Skin epidermis (tissue), 12 donors: ENCODE data around the gene MED15.
"Not testable (repeated sequence)": the region's sequence is repeated elsewhere in the genome, so short reads cannot be mapped to it uniquely, and the experiment has no call there.

Experiments
- H3K27ac ChIP-seq, 21 experiments: fragments of 200-600 bp; sonication (generic) in 11 of 21; one replicate each; pipeline ENCODE4 v1.5.0; 2020; ENCODE audit warnings: mild to moderate bottlenecking in 3 of 21, inconsistent platforms in 2 of 21, moderate library complexity in 2 of 21
- H3K4me3 ChIP-seq, 7 experiments: fragments of 200-600 bp; sonication (generic) in 2 of 7; one replicate each; pipeline ENCODE4 v1.5.0; 2020; ENCODE audit warnings: inconsistent platforms in 2 of 7, mild to moderate bottlenecking in 2 of 7, moderate library complexity in 1 of 7

MED15 gene

DNA sequence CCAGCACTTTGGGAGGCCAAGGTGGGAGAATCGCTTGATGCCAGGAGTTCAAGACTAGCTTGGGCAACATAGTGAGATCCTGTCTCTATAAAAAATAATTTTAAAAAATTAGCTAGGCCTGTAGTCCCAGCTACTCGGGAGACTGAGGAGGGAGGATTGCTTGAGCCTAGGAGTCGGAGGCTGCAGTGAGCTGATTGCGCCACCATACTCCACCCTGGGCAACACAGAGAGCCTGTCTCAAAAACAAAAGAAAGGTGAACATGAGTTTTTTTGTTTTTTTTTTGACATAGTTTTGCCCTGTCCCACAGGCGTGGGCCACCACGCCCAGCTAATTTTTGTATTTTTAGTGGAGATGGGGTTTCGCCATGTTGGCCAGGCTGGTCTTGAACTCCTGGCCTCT, 17.6 kb downstream of the MED15 start:
- no peak overlapping the region for H3K4me3 ChIP-seq
- peak overlapping the region in 4 of 21 experiments; percentile 0 to 69 (median 27) for H3K27ac ChIP-seq

GRCh38 chr22:20526305-20526627, 18.9 kb downstream of the MED15 start:
- Histone ChIP-seq H3K27ac (peak overlapping the region in 10 of 21 experiments; percentile 4 to 76 (median 58)), H3K4me3 (no peak overlapping the region)

GRCh38 chr22:20526628-20527355, 19.4 kb downstream of the MED15 start:
- Histone ChIP-seq H3K4me3 (no peak overlapping the region), H3K27ac (peak overlapping the region in 12 of 21 experiments; percentile 0 to 76 (median 48))

- no peak overlapping the region for H3K27ac ChIP-seq
Measured at GRCh38 chr22:20528405-20528978, 21.1 kb downstream of the MED15 start.

DNA sequence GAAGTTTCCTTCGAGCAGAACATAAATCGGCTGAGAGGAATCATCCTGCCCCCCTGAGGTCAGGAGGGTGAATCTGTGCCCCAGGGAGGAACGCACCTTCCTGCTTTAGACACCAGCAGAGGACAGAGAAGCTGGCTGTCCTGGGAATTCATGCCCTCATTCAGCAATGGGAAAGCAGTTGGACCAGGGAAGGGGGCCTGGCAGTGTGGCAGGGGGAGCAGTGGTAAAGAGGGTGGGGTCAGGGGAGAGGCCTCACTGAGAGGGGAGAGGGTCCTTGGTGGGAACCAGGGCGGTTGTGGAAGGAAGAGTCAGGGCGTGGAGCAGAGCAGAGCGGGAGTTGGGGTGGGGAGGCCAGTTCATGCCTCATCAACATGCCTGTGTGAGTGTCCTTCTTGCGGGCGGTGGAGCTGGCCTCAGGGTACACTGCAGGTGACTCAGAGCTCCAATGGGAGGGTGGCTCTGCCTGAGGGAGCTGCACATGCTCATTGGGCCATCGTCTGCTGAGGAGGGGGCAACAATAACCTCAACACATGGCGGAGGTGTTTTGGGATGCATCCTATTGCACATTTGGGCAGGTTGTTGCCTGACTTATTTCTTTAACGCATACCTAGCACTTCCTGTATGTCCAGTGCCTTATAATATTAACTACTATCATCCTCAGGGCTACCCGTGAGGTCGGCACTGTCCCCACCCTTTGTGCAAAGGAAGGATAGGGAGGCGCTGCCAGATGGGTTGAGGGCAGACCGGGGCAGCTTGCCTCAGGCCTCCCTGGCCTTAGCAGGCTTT, 23.2 kb downstream of the MED15 start:
- no peak overlapping the region for H3K4me3 ChIP-seq
- peak overlapping the region; percentile 14 to 91 (median 80) for H3K27ac ChIP-seq

More at GRCh38 chr22:20528405-20528978, 21.1 kb downstream of the MED15 start:
- no peak overlapping the region for H3K4me3 ChIP-seq

DNA sequence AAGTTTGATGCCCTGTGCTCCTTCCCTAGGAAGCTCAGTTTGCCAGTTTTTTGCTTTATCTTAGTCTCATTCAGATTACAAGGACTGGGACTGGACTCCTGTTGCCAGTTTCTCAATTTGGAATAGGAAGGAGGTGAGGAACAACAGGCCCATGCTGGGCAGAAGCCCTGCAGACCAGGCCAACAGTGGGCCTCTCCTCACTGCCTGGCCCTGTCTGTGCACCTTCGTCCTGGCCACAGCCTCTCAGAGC, 23.7 kb downstream of the MED15 start:
- peak overlapping the region in 20 of 21 experiments; percentile 65 to 91 (median 80) for H3K27ac ChIP-seq
- H3K4me3 ChIP-seq: no peak overlapping the region

DNA sequence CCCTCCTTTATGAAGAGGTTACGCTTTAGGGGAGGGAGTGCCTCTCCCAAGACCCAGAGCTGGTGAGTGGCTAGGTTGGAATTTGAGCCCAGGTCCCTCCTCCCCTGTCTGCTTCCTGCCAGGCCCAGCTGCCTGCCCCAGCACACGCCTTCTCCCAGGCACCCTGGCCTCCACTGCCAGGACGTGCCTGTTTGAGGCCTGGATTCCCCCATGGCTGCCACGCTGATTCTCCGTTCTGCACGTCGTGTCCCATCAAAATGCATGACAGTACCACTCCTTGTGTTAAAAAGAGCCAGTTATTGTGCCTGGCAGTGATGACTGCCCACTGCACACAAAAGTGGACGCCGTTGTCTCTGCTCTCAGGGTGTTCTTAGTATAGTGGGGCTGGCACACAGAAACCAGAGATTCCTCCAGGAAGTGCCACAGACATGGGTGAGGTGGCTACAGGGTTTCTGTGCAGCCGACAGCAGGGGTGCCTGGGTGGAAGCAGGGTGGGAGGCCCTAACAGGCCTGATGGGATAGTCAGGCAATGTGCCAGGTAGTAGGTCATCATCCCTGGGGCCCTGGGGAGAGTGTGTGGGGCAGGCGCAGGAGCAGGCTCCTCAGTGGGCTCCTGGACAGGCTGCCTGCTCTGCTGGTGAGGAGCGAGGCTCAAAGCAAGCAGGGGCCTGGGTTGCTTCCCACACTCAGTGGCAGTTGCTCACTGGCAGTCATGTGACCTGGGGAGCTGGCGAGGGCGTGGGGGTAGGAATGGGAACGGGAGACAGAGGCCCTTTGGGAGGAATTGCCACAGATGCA, 24.2 kb downstream of the MED15 start:
- Histone ChIP-seq H3K4me3 (no peak overlapping the region), H3K27ac (peak overlapping the region in 20 of 21 experiments; percentile 65 to 91 (median 80))

- Histone ChIP-seq H3K27ac (peak overlapping the region in 20 of 21 experiments; percentile 20 to 91 (median 80)), H3K4me3 (no peak overlapping the region)
Measured at GRCh38 chr22:20532256-20532993, 25.0 kb downstream of the MED15 start.

DNA sequence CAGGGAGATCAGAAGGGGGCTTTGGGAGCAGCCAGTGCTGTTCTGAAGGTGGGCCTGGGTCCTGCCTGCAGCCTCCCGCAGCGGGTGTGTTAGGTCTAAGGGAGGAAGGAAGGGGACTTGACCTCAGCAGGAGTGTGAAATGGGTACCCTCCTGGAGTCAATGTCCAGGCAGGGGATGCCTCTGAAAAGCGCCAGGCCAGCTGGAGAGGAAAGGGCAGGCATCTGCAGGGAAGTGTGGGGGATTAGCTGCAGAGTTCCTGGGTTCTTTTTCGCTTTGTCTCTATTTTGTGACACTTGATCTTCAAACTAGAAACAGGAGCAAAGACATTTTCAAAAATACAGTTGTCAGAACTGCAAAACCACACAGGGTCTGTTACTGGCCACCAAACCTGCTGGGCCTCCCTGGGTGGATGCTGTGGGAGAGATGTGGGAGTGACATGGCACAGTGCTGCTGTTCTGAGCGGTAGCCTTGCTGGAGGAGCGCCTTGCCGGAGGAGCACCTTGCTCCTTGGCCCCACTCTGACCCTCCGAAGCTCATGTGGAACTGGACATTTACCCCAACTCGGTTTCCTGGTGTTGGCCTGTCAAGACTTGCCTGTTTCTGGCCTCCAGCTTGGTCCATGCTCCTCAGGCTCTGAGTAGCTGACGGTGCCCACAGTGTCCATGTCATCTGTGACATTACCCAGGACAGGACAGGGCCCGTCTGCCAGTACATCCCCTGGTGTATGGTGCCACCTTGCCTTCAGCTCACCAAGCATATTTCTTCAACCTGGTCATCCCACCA, 25.9 kb downstream of the MED15 start:
- Histone ChIP-seq H3K27ac (peak overlapping the region in 18 of 21 experiments; percentile 5 to 91 (median 82)), H3K4me3 (no peak overlapping the region)

DNA sequence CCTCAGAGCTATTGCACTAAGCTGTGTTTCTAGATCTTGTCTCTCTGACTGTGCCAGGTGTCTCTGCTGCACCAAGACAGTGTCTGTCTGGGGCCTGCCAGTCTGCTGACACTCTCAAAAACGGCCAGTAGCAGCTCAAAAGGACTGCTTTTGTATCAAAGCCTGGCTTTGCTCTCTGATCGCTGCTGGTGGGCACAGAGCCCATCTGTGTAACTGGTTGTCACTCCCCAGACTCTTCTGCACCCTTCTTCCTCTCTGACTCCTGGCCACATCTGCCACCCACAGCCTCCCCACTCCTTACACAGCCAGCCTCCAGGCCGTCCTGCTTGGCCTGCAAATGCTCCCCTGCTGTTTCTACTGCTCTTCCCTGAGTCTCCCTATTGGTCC, 26.5 kb downstream of the MED15 start:
- Histone ChIP-seq H3K27ac (peak overlapping the region in 13 of 21 experiments; percentile 2 to 91 (median 72)), H3K4me3 (no peak overlapping the region)

- H3K27ac ChIP-seq: peak overlapping the region in 2 of 21 experiments; percentile 23 to 27
- H3K4me3 ChIP-seq: no peak overlapping the region
Measured at GRCh38 chr22:20536590-20537324, 29.3 kb downstream of the MED15 start.

GRCh38 chr22:20537325-20537756, 29.9 kb downstream of the MED15 start:
- Histone ChIP-seq H3K27ac (peak overlapping the region in 1 of 21 experiments; percentile 27), H3K4me3 (no peak overlapping the region)

- no peak overlapping the region for H3K4me3 ChIP-seq
- no peak overlapping the region for H3K27ac ChIP-seq
Measured at GRCh38 chr22:20537983-20538382, 30.6 kb downstream of the MED15 start.

DNA sequence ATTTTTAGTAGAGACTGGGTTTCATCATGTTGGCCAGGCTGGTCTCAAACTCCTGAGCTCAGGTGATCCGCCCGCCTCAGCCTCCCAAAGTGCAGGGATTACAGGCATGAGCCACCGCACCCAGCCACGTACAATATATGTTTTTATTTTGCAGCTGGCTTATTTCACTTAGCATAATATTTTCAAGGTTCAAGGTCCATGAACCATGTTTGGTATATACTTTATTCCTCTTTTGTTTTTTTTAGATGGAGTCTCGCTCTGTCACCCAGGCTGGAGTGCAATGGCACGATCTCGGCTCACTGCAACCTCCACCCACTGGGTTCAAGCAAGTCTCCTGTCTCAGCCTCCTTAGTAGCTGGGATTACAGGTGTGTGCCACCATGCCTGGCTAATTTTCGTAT, 31.5 kb downstream of the MED15 start:
- H3K4me3 ChIP-seq, H3K27ac ChIP-seq: not testable (repeated sequence)

- no peak overlapping the region for H3K27ac ChIP-seq
- H3K4me3 ChIP-seq: no peak overlapping the region
Measured at GRCh38 chr22:20542055-20542454, 34.6 kb downstream of the MED15 start.

- Histone ChIP-seq H3K27ac (no peak overlapping the region), H3K4me3 (no peak overlapping the region)
Measured at GRCh38 chr22:20542736-20543135, 35.3 kb downstream of the MED15 start.

GRCh38 chr22:20545318-20545634, 37.9 kb downstream of the MED15 start:
- H3K4me3 ChIP-seq, H3K27ac ChIP-seq: not testable (repeated sequence)
